Measurements from ENCODE around the gene KLF6. TPM values are rescaled to one million over a fixed set of nuclear protein-coding genes. Genes with fewer than 3 reads are reported as not detected.

KLF6 gene
- total RNA-seq (100 to 1,000 TPM in 1 of 9 donors, 10 to 100 TPM in 8; 22.6 to 106 (median 52.2) TPM), polyA plus RNA-seq (10 to 100 TPM; 15.2 to 66.2 TPM)
- long read RNA-seq, donor 1, full-length matches to known transcripts, result 60 of 73 reads
- long read RNA-seq, donor 1, partial matches to known transcripts, result 3 of 73 reads
- long read RNA-seq, donor 1, other reads (novel, unspliced or antisense), result 10 of 73 reads
- long read RNA-seq, donor 2, full-length matches to known transcripts, result 314 of 339 reads
- long read RNA-seq, donor 2, partial matches to known transcripts, result 8 of 339 reads
- long read RNA-seq, donor 2, other reads (novel, unspliced or antisense), result 17 of 339 reads
- long read RNA-seq, donor 3, full-length matches to known transcripts, result 74 of 96 reads
- long read RNA-seq, donor 3, partial matches to known transcripts, result 7 of 96 reads
- long read RNA-seq, donor 3, other reads (novel, unspliced or antisense), result 15 of 96 reads

- peaks cover 0 to 30% (median 23%) of the 10 kb centered on the region in 9 donors for H3K36me3 ChIP-seq
- no peaks in the 10 kb centered on the region for H3K27me3 ChIP-seq
- peaks cover 0 to 12% (median 3%) of the 10 kb centered on the region in 12 donors for H3K9me3 ChIP-seq
- peak within 1 kb of the TSS; percentile 66 to 100 (median 96) for H3K4me3 ChIP-seq
- intact Hi-C loops (cut with DNase I), result loop anchor here (1.0 to 10.0 kb wide), 39 partner anchors 20 to 988 kb away; no protein-coding TSS in a partner anchor
- peak in 1 of 2 donors; percentile 61 for TF ChIP-seq POLR2A (IDR thresholded peaks at IDR 0.05)
- TF ChIP-seq, protein P1, sequence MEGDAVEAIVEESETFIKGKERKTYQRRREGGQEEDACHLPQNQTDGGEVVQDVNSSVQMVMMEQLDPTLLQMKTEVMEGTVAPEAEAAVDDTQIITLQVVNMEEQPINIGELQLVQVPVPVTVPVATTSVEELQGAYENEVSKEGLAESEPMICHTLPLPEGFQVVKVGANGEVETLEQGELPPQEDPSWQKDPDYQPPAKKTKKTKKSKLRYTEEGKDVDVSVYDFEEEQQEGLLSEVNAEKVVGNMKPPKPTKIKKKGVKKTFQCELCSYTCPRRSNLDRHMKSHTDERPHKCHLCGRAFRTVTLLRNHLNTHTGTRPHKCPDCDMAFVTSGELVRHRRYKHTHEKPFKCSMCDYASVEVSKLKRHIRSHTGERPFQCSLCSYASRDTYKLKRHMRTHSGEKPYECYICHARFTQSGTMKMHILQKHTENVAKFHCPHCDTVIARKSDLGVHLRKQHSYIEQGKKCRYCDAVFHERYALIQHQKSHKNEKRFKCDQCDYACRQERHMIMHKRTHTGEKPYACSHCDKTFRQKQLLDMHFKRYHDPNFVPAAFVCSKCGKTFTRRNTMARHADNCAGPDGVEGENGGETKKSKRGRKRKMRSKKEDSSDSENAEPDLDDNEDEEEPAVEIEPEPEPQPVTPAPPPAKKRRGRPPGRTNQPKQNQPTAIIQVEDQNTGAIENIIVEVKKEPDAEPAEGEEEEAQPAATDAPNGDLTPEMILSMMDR (IDR thresholded peaks at IDR 0.05), result no peak
- WGBS, 4 donors, result 0 to 1% (median 0%) methylated on average over 25 to 69 of the region's 69 CpGs
- ATAC-seq, result peak in 2 of 4 donors; percentile 2 to 23
- H3K27ac ChIP-seq, result peak within 1 kb of the TSS; percentile 98 to 100 (median 100)
- peak; percentile 60 to 82 (median 62) for DNase-seq
- peaks cover 0 to 41% (median 27%) of the 10 kb centered on the region in 12 donors for H3K4me1 ChIP-seq
These were observed at the start of gene KLF6 for GRCh38 chr10:3784510-3785250. TSS of gene KLF6 (minus strand) at chr10:3785209. CDS start at chr10:3785014, 195 bp downstream.

DNA sequence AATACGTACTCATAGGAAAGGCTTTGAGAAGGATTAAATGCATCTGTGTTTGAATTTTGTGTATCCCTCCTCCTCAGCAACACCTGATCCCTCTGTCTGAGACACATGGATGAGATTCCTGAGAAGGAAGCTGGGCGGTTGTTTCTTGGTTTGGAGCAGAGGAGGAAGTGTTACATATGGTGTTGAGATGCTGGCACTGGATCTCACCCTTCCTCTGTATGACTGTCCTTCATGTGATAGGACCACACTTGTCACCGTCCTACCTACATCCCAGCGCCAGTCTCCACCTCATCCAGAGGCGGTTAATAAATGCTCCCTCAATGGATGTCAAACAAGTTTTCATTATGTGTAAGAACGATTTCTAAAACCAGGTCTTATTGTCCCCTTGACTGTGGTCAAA is 49.4 kb upstream of the KLF6 start:
- Histone ChIP-seq H3K4me3 (no peak overlapping the region), H3K36me3 (no peaks in the 10 kb centered on the region), H3K27ac (no peak overlapping the region), H3K9me3 (no peaks in the 10 kb centered on the region), H3K27me3 (no peaks in the 10 kb centered on the region), H3K4me1 (peaks cover 0 to 48% (median 18%) of the 10 kb centered on the region in 12 donors)
- intact Hi-C loops (cut with DNase I), result no loop called here
- WGBS, 4 donors, result 95 to 100% (median 98%) methylated on average over 6 of the region's 6 CpGs
- DNase-seq, result no peak
- no peak for ATAC-seq
- TF ChIP-seq, protein P1 (IDR thresholded peaks at IDR 0.05), result no peak
- TF ChIP-seq POLR2A (IDR thresholded peaks at IDR 0.05), result no peak

- Histone ChIP-seq H3K9me3 (no peaks in the 10 kb centered on the region), H3K36me3 (no peaks in the 10 kb centered on the region), H3K27ac (no peak overlapping the region), H3K4me3 (no peak overlapping the region), H3K27me3 (no peaks in the 10 kb centered on the region), H3K4me1 (peaks cover 0 to 60% (median 24%) of the 10 kb centered on the region in 12 donors)
- intact Hi-C loops (cut with DNase I), result no loop called here
- WGBS, 4 donors, result 93 to 98% (median 97%) methylated on average over 6 of the region's 6 CpGs
- TF ChIP-seq, protein P1 (IDR thresholded peaks at IDR 0.05), result no peak
- no peak for TF ChIP-seq POLR2A (IDR thresholded peaks at IDR 0.05)
- ATAC-seq, result no peak
- no peak for DNase-seq
These were observed 48.0 kb upstream of the KLF6 start for GRCh38 chr10:3833046-3833445.

Measured in heart left ventricle (tissue), 16 donors.